ENCODE data around the gene SPESP1.
"Not testable (repeated sequence)": the region's sequence is repeated elsewhere in the genome, so short reads cannot be mapped to it uniquely, and the experiment has no call there.

Gene SPESP1

GRCh38 chr15:68963719-68964118 lies 33.4 kb downstream of the SPESP1 start:
- DNase-seq (ENCODE audit: low read depth in 2 of 2) = not testable (repeated sequence)

DNA sequence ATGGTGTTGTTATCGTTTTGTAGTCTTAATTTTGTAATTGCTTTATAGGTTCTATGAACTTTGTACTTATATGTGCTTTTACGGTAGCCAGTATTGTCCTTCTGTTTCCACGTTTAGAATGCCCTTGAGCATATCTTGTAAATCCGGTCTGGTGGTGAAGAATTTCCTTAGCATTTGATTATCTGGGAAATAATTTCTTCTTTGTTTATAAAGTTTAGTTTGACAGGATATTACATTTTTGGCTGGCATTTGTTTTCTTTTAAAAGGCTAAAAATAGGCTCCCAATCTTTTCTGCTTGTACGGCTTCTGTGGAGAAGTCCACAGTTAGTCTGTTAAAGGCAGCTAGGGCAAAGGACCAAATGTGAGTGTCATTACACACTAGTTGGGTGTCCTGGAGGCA lies 36.7 kb downstream of the SPESP1 start:
- no peak for DNase-seq (ENCODE audit: low read depth in 2 of 2)

- no peak for DNase-seq (ENCODE audit: low read depth in 2 of 2)
Observed at GRCh38 chr15:68967948-68968347, 37.6 kb downstream of the SPESP1 start.

DNA sequence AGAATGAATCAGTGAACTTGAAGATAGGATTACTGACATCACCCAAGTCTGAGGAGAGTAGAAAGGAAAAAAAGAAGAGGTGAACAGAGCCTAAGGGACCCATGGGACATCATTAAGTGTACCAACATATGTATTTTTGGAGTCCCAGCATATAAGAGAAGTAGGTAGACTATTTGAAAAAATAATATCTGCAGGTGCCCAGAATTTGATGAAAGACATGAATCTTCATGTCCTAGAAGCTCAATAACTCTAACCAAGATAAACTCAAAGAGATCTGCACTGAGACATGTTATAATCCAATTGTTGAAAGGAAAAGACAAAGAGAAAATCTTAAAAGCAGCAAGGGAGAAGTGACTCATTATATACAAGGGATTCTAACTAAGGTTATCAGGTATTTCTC lies 39.0 kb downstream of the SPESP1 start:
- no peak for DNase-seq (ENCODE audit: low read depth in 2 of 2)

- no peak for DNase-seq (ENCODE audit: low read depth in 2 of 2)
Observed at GRCh38 chr15:68972201-68973065, 42.1 kb downstream of the SPESP1 start.

DNA sequence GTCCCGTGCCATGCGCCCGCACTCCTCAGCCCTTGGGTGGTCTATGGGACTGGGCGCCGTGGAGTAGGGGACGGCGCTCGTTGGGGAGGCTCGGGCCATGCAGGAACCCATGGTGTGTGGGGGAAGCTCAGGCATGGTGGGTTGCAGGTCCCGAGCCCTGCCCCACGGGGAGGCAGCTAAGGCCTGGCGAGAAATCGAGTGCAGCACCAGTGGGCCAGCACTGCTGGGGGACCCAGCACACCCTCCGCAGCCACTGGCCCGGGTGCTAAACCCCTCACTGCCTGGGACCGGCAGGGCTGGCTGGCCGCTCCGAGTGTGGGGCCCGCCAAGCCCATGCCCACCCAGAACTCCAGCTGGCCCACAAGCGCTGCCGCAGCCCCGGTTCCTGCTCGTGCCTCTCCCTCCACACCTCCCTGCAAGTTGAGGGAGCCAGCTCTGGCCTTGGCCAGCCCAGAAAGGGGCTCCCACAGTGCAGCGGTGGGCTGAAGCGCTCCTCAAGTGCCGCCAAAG lies 45.4 kb downstream of the SPESP1 start:
- DNase-seq (ENCODE audit: low read depth in 2 of 2) = not testable (repeated sequence)

DNA sequence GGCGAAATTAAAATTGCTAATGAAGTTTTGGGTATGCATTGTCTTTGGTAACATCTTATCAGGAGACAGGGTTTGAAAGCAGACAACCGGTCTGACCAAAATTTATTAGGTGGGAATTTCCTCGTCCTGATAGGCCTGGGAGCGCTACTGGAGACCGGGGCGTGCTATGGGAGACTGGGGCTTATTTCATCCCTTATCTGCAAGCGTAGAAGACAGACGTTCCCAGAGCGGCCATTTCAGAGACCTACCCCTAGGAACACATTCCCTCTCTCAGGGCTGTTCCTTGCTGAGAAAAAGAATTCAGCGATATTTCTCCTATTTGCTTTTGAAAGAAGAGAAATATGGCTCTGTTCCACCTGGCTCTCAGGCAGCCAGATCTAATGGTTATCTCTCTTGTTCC lies 47.1 kb downstream of the SPESP1 start:
- DNase-seq (ENCODE audit: low read depth in 2 of 2) = not testable (repeated sequence)

- no peak for DNase-seq (ENCODE audit: low read depth in 2 of 2)
Observed at GRCh38 chr15:68979006-68979405, 48.7 kb downstream of the SPESP1 start.

DNA sequence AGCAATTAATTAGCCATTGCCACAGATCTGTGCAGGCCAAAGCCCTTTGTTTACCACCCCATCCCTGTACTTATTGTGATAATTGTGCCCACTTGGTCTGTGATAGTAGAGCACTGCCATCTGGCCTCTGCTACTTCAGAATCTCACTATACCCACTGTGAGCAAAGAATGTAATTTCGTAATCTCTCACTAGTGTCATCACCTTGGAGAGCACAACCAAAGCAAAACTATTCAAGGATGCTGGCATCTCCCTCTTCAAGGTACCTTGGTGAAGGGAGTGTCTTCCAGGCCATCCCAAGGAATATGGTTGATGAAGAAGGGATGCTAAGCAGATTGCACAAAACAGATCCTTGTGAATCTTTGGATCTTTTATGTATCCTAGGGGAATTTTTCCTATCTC lies 49.5 kb downstream of the SPESP1 start:
- no peak for DNase-seq (ENCODE audit: low read depth in 2 of 2)

DNA sequence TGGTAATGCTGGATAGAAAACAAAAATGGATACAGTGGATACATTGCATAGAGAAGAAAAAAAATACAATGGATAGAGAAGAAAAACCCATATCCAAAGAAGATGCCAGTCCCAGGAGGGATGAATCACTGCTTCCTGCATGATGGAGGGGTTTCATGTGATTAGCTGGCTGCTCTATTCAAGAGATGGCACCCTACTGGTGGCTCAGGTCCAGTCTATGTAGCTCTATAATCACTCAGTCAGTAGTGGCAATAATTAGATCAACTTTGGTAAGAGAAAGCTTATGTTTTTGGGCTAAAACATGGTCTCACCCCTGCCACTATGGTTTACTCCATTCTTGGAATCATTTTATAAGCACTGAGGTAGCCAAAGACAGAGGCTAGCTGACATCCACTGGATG lies 50.5 kb downstream of the SPESP1 start:
- no peak for DNase-seq (ENCODE audit: low read depth in 2 of 2)

- no peak for DNase-seq (ENCODE audit: low read depth in 2 of 2)
Observed at GRCh38 chr15:68981941-68982340, 51.6 kb downstream of the SPESP1 start.

DNA sequence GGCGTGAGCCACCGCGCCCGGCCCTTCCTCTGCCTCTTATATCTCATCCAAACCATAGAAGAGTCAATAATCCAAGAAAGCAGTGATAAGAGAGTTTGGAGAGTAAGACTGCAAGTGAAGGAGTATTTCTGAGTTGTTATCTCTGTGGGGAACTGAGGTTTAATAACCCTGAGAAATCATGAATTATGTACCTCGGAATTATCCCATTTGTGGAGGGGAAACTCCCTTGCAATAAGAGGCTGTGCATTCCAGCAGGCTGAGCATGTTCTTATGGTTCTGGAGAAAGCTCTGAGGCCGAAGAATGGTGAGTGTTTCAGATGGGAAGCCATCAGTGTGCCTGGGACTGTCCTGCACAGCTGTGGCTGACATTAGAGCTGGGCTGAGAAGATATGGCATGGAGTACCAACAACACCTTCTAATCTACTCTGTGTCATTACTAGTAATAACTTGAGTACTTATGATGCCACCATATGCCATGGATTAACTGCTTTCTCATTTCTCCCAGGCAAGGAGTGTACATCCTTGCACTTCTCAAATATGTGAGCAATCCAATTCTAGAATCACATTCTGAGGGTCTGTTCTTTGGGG lies 52.7 kb downstream of the SPESP1 start:
- no peak for DNase-seq (ENCODE audit: low read depth in 2 of 2)

DNA sequence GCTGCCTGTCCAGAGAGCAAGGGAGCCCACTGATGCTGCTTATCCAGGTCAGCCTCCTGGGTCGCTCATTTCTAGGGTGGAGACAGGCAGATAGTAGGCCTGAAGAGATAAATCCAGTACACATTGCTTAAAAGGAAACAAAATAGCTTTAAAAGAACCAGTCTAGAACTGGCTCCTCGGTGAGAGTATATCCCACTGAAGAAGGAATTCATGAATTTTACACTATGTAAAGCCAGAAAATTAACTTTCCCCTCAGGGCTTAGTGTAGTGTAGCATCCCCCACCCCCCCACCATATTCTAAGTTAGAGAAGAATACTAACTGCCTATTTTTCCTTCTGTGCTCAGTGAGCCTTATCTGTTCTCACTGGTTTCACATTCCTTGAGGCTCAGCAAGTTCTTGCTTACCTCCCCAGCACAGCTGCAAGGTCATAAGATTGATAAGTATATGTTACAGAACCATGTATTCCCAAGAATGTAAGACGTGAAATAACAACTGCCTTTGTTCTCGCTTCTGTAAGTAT lies 53.7 kb downstream of the SPESP1 start:
- DNase-seq (ENCODE audit: low read depth in 2 of 2) = no peak

GRCh38 chr15:68984586-68984985 lies 54.3 kb downstream of the SPESP1 start:
- DNase-seq (ENCODE audit: low read depth in 2 of 2) = no peak

GRCh38 chr15:68985361-68985891 lies 55.1 kb downstream of the SPESP1 start:
- no peak for DNase-seq (ENCODE audit: low read depth in 2 of 2)

DNA sequence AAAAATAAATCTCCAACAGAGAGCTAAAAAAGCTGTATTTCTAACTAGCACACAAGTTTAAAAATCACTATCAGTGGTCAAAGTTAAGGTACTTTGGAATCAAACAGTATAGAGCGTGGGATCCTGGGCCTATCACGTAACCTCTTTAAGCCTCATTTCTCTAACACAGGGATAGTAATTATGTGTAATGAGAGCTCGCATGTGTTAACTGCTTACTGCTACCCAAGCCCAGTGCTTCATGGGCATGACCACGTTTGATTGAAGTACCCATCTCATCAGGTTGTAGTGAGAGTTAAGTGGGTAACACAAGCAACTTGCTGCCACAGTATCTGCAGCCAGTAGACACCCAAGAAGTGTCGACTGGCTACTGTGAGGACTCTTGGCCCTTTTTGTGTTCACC lies 56.0 kb downstream of the SPESP1 start:
- DNase-seq (ENCODE audit: low read depth in 2 of 2) = no peak

- DNase-seq (ENCODE audit: low read depth in 2 of 2) = no peak
Observed at GRCh38 chr15:68987120-68987519, 56.8 kb downstream of the SPESP1 start.

DNA sequence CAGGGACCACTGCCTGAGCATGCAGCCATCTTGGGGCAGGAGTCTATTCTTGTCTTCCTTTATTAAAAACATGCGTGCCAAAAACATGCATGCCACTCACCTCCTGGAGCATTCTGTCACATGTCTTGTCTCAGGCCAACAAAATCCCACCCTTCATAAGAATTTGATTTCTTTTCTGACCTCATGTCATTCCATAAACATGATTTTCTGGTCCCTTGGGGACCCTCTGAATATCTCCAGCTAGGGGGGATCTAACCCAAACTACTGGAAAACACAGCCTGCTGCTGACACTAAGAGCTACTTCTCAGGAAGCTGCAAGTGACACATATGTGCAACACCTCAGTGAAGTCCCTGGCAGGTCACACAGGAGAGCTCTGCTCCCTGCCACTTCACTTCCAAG lies 57.4 kb downstream of the SPESP1 start:
- no peak for DNase-seq (ENCODE audit: low read depth in 2 of 2)

GRCh38 chr15:68989541-68990230 lies 59.4 kb downstream of the SPESP1 start:
- DNase-seq (ENCODE audit: low read depth in 2 of 2) = no peak

GRCh38 chr15:68990231-68990991 lies 60.1 kb downstream of the SPESP1 start:
- DNase-seq (ENCODE audit: low read depth in 2 of 2) = no peak

DNA sequence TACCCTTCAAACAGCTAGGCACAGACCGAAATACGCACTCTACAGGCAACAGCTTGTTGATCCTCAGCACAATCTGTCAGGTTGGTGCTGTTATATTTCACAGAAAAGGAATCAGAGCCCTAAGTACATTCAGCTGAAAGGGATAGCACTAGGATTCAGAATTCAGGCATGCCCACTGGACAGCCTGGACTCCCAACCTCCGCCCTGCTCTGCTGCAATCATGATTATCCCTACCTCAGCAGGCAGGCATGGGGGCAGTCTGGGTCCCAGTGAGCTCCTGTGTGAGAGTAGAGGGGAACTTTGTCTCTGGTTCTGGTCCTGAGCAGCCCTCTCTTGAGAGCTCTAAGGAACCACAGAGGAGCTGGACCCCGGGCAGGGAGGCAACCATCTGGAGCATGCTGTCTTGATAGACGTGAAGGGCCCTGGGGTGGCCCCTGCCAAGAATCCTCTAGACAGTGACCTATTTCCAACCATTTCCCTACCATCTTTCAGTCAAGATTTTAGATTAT lies 60.7 kb downstream of the SPESP1 start:
- no peak for DNase-seq (ENCODE audit: low read depth in 2 of 2)

Data from stimulated activated CD4-positive, alpha-beta T cell treated with anti-CD3 and anti-CD28 coated beads, Interleukin-12 subunit alpha, Interleukin-12 subunit beta, amount 100 ng/mL, for 24 hours (primary cell).